ENCODE data around the gene LRFN2.

The LRFN2 gene

GRCh38 chr6:40466986-40467539 is 120.1 kb downstream of the LRFN2 start:
- Mint-ChIP-seq H3K36me3 (no peaks in the 10 kb centered on the region), H3K27ac (no peak overlapping the region), H3K4me1 (no peaks in the 10 kb centered on the region), H3K27me3 (no peaks in the 10 kb centered on the region), H3K4me3 (no peak overlapping the region), H3K9me3 (no peaks in the 10 kb centered on the region)

GRCh38 chr6:40461643-40462042 is 125.5 kb downstream of the LRFN2 start:
- H3K9me3 Mint-ChIP-seq, result no peaks in the 10 kb centered on the region
- H3K27me3 Mint-ChIP-seq, result no peaks in the 10 kb centered on the region
- no peaks in the 10 kb centered on the region for H3K4me1 Mint-ChIP-seq
- H3K36me3 Mint-ChIP-seq, result no peaks in the 10 kb centered on the region
- no peak overlapping the region for H3K4me3 Mint-ChIP-seq
- H3K27ac Mint-ChIP-seq, result no peak overlapping the region

- no peaks in the 10 kb centered on the region for H3K27me3 Mint-ChIP-seq
- no peak overlapping the region for H3K27ac Mint-ChIP-seq
- H3K9me3 Mint-ChIP-seq, result no peaks in the 10 kb centered on the region
- H3K4me1 Mint-ChIP-seq, result no peaks in the 10 kb centered on the region
- no peak overlapping the region for H3K4me3 Mint-ChIP-seq
- no peaks in the 10 kb centered on the region for H3K36me3 Mint-ChIP-seq
These were observed 126.8 kb downstream of the LRFN2 start for GRCh38 chr6:40460380-40460779.

GRCh38 chr6:40457261-40457660 is 129.9 kb downstream of the LRFN2 start:
- Mint-ChIP-seq H3K27me3 (no peaks in the 10 kb centered on the region), H3K4me1 (no peaks in the 10 kb centered on the region), H3K27ac (no peak overlapping the region), H3K36me3 (no peaks in the 10 kb centered on the region), H3K9me3 (no peaks in the 10 kb centered on the region), H3K4me3 (no peak overlapping the region)

GRCh38 chr6:40456390-40457013 is 130.7 kb downstream of the LRFN2 start:
- no peaks in the 10 kb centered on the region for H3K4me1 Mint-ChIP-seq
- H3K27ac Mint-ChIP-seq, result no peak overlapping the region
- no peak overlapping the region for H3K4me3 Mint-ChIP-seq
- H3K27me3 Mint-ChIP-seq, result no peaks in the 10 kb centered on the region
- no peaks in the 10 kb centered on the region for H3K36me3 Mint-ChIP-seq
- H3K9me3 Mint-ChIP-seq, result no peaks in the 10 kb centered on the region

GRCh38 chr6:40455686-40456389 is 131.3 kb downstream of the LRFN2 start:
- H3K9me3 Mint-ChIP-seq, result no peaks in the 10 kb centered on the region
- H3K27ac Mint-ChIP-seq, result no peak overlapping the region
- H3K36me3 Mint-ChIP-seq, result no peaks in the 10 kb centered on the region
- H3K4me3 Mint-ChIP-seq, result no peak overlapping the region
- H3K27me3 Mint-ChIP-seq, result no peaks in the 10 kb centered on the region
- H3K4me1 Mint-ChIP-seq, result no peaks in the 10 kb centered on the region

- Mint-ChIP-seq H3K27me3 (no peaks in the 10 kb centered on the region), H3K4me1 (peaks cover 12% of the 10 kb centered on the region), H3K4me3 (no peak overlapping the region), H3K9me3 (no peaks in the 10 kb centered on the region), H3K27ac (no peak overlapping the region), H3K36me3 (no peaks in the 10 kb centered on the region)
These were observed 136.7 kb downstream of the LRFN2 start for GRCh38 chr6:40450483-40450882.

GRCh38 chr6:40444811-40445210 is 142.4 kb downstream of the LRFN2 start:
- no peaks in the 10 kb centered on the region for H3K27me3 Mint-ChIP-seq
- H3K4me1 Mint-ChIP-seq, result peaks cover 18% of the 10 kb centered on the region
- H3K9me3 Mint-ChIP-seq, result no peaks in the 10 kb centered on the region
- no peak overlapping the region for H3K27ac Mint-ChIP-seq
- H3K4me3 Mint-ChIP-seq, result no peak overlapping the region
- H3K36me3 Mint-ChIP-seq, result no peaks in the 10 kb centered on the region

GRCh38 chr6:40444312-40444711 is 142.9 kb downstream of the LRFN2 start:
- no peaks in the 10 kb centered on the region for H3K27me3 Mint-ChIP-seq
- H3K4me3 Mint-ChIP-seq, result no peak overlapping the region
- no peak overlapping the region for H3K27ac Mint-ChIP-seq
- no peaks in the 10 kb centered on the region for H3K9me3 Mint-ChIP-seq
- H3K36me3 Mint-ChIP-seq, result no peaks in the 10 kb centered on the region
- H3K4me1 Mint-ChIP-seq, result peaks cover 21% of the 10 kb centered on the region

GRCh38 chr6:40443842-40444241 is 143.3 kb downstream of the LRFN2 start:
- no peaks in the 10 kb centered on the region for H3K36me3 Mint-ChIP-seq
- H3K27ac Mint-ChIP-seq, result no peak overlapping the region
- H3K4me3 Mint-ChIP-seq, result no peak overlapping the region
- no peaks in the 10 kb centered on the region for H3K27me3 Mint-ChIP-seq
- peaks cover 20% of the 10 kb centered on the region for H3K4me1 Mint-ChIP-seq
- no peaks in the 10 kb centered on the region for H3K9me3 Mint-ChIP-seq

GRCh38 chr6:40442591-40442990 is 144.6 kb downstream of the LRFN2 start:
- H3K36me3 Mint-ChIP-seq, result no peaks in the 10 kb centered on the region
- no peak overlapping the region for H3K4me3 Mint-ChIP-seq
- H3K27ac Mint-ChIP-seq, result no peak overlapping the region
- H3K27me3 Mint-ChIP-seq, result no peaks in the 10 kb centered on the region
- peaks cover 9% of the 10 kb centered on the region for H3K4me1 Mint-ChIP-seq
- H3K9me3 Mint-ChIP-seq, result no peaks in the 10 kb centered on the region

- no peaks in the 10 kb centered on the region for H3K9me3 Mint-ChIP-seq
- H3K27ac Mint-ChIP-seq, result no peak overlapping the region
- peaks cover 17% of the 10 kb centered on the region for H3K4me1 Mint-ChIP-seq
- no peak overlapping the region for H3K4me3 Mint-ChIP-seq
- H3K36me3 Mint-ChIP-seq, result no peaks in the 10 kb centered on the region
- H3K27me3 Mint-ChIP-seq, result no peaks in the 10 kb centered on the region
These were observed 146.0 kb downstream of the LRFN2 start for GRCh38 chr6:40441150-40441549.

- Mint-ChIP-seq H3K36me3 (no peaks in the 10 kb centered on the region), H3K9me3 (no peaks in the 10 kb centered on the region)
These were observed 147.1 kb downstream of the LRFN2 start for GRCh38 chr6:40440053-40440452.

GRCh38 chr6:40439026-40439800 is 148.0 kb downstream of the LRFN2 start:
- no peaks in the 10 kb centered on the region for H3K36me3 Mint-ChIP-seq
- no peak overlapping the region for H3K27ac Mint-ChIP-seq

More at GRCh38 chr6:40440053-40440452, 147.1 kb downstream of the LRFN2 start:
- Mint-ChIP-seq H3K4me3 (no peak overlapping the region), H3K27me3 (no peaks in the 10 kb centered on the region), H3K4me1 (peaks cover 17% of the 10 kb centered on the region), H3K27ac (no peak overlapping the region)

GRCh38 chr6:40438246-40438887 is 148.8 kb downstream of the LRFN2 start:
- H3K4me1 Mint-ChIP-seq, result peaks cover 17% of the 10 kb centered on the region
- H3K36me3 Mint-ChIP-seq, result no peaks in the 10 kb centered on the region
- no peaks in the 10 kb centered on the region for H3K27me3 Mint-ChIP-seq
- H3K4me3 Mint-ChIP-seq, result no peak overlapping the region
- no peaks in the 10 kb centered on the region for H3K9me3 Mint-ChIP-seq
- H3K27ac Mint-ChIP-seq, result no peak overlapping the region

More at GRCh38 chr6:40439026-40439800, 148.0 kb downstream of the LRFN2 start:
- H3K9me3 Mint-ChIP-seq, result no peaks in the 10 kb centered on the region
- peaks cover 17% of the 10 kb centered on the region for H3K4me1 Mint-ChIP-seq
- H3K4me3 Mint-ChIP-seq, result no peak overlapping the region
- no peaks in the 10 kb centered on the region for H3K27me3 Mint-ChIP-seq
